ENCODE results near the gene OR52D1. TPM values are rescaled to one million over a fixed set of nuclear protein-coding genes. Genes with fewer than 3 reads are reported as not detected.

The OR52D1 gene
- total RNA-seq, 2 donors from 2014 or later, result not detected

GRCh38 chr11:5514841-5515240, 26.4 kb downstream of the OR52D1 start:
- no peaks in the 10 kb centered on the region for H3K4me1 ChIP-seq
- H3K27me3 ChIP-seq, result no peaks in the 10 kb centered on the region
- H3K27ac ChIP-seq, result no peak overlapping the region
- H3K4me3 ChIP-seq, result no peak overlapping the region
- TF ChIP-seq, protein P1, sequence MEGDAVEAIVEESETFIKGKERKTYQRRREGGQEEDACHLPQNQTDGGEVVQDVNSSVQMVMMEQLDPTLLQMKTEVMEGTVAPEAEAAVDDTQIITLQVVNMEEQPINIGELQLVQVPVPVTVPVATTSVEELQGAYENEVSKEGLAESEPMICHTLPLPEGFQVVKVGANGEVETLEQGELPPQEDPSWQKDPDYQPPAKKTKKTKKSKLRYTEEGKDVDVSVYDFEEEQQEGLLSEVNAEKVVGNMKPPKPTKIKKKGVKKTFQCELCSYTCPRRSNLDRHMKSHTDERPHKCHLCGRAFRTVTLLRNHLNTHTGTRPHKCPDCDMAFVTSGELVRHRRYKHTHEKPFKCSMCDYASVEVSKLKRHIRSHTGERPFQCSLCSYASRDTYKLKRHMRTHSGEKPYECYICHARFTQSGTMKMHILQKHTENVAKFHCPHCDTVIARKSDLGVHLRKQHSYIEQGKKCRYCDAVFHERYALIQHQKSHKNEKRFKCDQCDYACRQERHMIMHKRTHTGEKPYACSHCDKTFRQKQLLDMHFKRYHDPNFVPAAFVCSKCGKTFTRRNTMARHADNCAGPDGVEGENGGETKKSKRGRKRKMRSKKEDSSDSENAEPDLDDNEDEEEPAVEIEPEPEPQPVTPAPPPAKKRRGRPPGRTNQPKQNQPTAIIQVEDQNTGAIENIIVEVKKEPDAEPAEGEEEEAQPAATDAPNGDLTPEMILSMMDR (IDR thresholded peaks at IDR 0.05), result no peak
- H3K36me3 ChIP-seq, result no peaks in the 10 kb centered on the region
- no peak for DNase-seq (ENCODE audit: low spot score)
- H3K9me3 ChIP-seq, result no peaks in the 10 kb centered on the region

DNA sequence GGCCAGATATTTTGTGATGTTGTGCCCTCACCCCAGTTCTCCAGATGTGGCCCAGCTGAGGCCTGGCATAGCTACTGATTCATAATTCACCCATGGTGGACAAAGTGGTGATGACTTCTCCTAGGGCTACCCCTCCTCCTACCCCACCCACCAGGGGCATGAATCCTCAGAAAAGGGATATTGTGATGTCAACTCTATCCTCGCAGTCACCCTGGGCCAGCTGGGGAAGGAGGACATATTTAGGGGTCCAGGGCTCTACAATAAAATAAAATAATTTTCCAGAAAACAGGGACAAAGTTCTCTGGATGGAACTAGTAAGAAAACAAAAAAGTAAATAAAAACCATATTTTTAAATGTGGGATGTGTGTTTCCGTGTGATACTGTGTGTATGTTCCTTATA, 28.1 kb downstream of the OR52D1 start, which contains the start of gene UBQLNL:
UBQLNL (minus strand) TSS at position 101 of the 400 bp plus-strand sequence. CDS start 258 bp downstream, outside the sequence.
- Histone ChIP-seq H3K36me3 (no peaks in the 10 kb centered on the region), H3K27me3 (no peaks in the 10 kb centered on the region), H3K27ac (no peak within 1 kb of the TSS), H3K4me1 (no peaks in the 10 kb centered on the region), H3K9me3 (no peaks in the 10 kb centered on the region), H3K4me3 (no peak within 1 kb of the TSS)
- TF ChIP-seq, protein P1 (IDR thresholded peaks at IDR 0.05), result no peak
- DNase-seq (ENCODE audit: low spot score), result no peak

DNA sequence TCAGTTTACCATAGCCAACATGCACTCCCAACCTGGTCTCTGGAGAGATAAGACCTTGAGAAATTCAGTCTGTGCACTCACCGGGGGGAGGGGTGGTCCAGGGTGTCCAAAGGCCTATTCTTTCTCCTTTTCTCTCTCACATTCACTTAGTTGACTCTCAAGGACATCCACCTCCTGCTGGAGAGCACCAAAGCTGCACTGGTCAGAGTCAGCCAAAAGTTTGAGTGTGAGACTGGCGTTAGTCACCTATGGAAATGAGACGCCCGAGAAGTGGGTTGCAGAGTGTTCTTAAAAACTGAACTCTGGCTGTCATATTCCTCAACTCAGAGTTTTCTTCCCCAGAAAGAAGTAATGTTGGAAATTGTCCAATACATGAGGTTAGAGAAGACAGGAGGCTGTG, 33.1 kb downstream of the OR52D1 start:
- DNase-seq (ENCODE audit: low spot score), result no peak
- Histone ChIP-seq H3K27me3 (no peaks in the 10 kb centered on the region), H3K36me3 (no peaks in the 10 kb centered on the region), H3K4me3 (no peak overlapping the region), H3K9me3 (no peaks in the 10 kb centered on the region), H3K27ac (no peak overlapping the region), H3K4me1 (no peaks in the 10 kb centered on the region)
- TF ChIP-seq, protein P1 (IDR thresholded peaks at IDR 0.05), result no peak

DNA sequence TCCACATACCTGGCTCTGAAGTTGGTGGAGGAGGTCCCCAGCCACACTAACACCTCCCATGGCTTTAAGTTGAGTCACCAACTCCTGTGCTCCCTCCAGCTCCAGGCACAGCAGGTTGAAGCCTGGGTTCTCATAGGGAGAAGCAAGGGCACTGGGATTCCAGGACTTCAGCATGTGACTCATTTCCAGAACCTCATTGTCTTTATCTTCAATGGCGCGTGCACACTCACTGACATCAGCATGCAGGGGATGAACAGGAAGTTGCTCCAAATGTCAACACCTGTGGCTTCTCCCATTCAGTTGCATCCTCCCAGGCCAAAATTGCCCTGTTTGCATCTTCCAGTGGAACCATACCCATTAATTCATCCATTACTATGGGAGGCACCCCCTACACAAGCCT, 33.8 kb downstream of the OR52D1 start:
- H3K9me3 ChIP-seq, result no peaks in the 10 kb centered on the region
- H3K27me3 ChIP-seq, result no peaks in the 10 kb centered on the region
- no peak overlapping the region for H3K4me3 ChIP-seq
- no peaks in the 10 kb centered on the region for H3K36me3 ChIP-seq
- no peak overlapping the region for H3K27ac ChIP-seq
- DNase-seq (ENCODE audit: low spot score), result no peak
- H3K4me1 ChIP-seq, result no peaks in the 10 kb centered on the region
- TF ChIP-seq, protein P1 (IDR thresholded peaks at IDR 0.05), result no peak

DNA sequence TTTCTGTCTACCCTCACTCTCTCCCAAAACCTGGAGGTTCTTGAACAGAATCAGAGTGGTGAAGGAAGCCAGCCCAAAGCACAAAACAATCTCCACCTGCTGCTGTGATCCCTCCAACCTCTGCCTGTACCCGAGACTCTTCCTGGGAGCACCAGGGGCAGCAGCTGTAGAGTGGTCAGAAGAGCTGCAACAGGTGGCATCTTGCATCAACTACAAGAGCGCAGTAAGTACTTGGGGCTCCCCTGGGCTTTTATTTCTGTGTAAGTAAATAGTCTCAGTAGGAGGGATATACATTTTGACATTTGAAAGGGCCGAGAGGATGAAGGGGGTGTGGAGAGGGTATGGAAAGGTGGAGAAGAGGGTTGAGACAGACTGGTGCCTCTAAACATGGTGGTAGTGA, 36.3 kb downstream of the OR52D1 start:
- H3K27me3 ChIP-seq, result no peaks in the 10 kb centered on the region
- no peak overlapping the region for H3K4me3 ChIP-seq
- no peak for DNase-seq (ENCODE audit: low spot score)
- no peaks in the 10 kb centered on the region for H3K9me3 ChIP-seq
- TF ChIP-seq, protein P1 (IDR thresholded peaks at IDR 0.05), result no peak
- no peaks in the 10 kb centered on the region for H3K36me3 ChIP-seq
- no peak overlapping the region for H3K27ac ChIP-seq
- H3K4me1 ChIP-seq, result no peaks in the 10 kb centered on the region

- TF ChIP-seq, protein P1 (IDR thresholded peaks at IDR 0.05), result no peak
- no peak for DNase-seq (ENCODE audit: low spot score)
- H3K27ac ChIP-seq, result no peak overlapping the region
These were observed 39.2 kb downstream of the OR52D1 start for GRCh38 chr11:5527716-5528115.

More at GRCh38 chr11:5527716-5528115, 39.2 kb downstream of the OR52D1 start:
- Histone ChIP-seq H3K4me1 (no peaks in the 10 kb centered on the region), H3K9me3 (no peaks in the 10 kb centered on the region), H3K27me3 (no peaks in the 10 kb centered on the region), H3K36me3 (no peaks in the 10 kb centered on the region), H3K4me3 (no peak overlapping the region)

Measured in right atrium auricular region (tissue), 2 donors.